ENCODE data around the gene TRPT1.

Gene TRPT1

DNA sequence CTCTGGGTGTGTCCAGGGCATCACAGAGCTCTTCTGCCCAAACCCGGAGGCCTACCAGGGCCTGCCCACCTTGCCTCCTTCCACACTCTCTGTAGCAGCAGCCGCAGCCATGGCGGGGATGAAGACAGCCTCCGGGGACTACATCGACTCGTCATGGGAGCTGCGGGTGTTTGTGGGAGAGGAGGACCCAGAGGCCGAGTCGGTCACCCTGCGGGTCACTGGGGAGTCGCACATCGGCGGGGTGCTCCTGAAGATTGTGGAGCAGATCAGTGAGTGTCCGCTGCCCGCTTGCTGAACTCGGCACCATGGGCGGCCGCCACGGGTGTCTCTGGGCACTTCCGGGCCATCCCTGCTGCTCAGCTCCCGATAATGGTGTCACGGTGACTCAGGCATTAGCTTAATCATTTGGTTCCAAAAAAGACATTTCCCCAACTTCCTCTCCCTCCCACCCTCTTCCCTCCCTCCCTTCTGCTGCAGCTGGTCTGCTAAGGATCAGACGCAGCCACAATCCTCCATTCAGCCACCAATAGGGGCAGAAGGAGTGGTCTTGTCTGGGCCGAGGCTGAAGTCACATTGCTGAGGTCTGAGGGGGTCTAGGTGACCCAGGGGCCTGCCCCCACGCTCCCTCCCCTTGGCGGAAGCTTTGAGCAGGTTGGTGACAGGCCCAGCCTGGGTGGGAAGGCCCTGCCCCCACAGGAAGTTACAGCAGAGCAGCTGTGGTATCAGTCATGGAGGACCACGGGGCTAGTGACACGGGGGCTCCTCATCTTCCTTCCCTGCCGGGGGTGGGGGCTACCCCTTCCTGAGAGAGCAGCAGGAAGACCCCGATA, 18.5 kb downstream of the TRPT1 start:
- Histone ChIP-seq H2BK120ac (ENCODE audit: insufficient read depth, low read length, poor library complexity) (no peak overlapping the region), H3K79me1 (ENCODE audit: low read length) (no peaks in the 10 kb centered on the region), H2BK12ac (ENCODE audit: low read length) (no peak overlapping the region), H3K23ac (ENCODE audit: low read length) (no peak overlapping the region), H4K12ac (ENCODE audit: low read depth, low read length) (no peak overlapping the region), H3K14ac (ENCODE audit: low read length) (no peak overlapping the region), H3K27ac (ENCODE audit: low read depth, low read length) (no peak overlapping the region), H3K27me3 (ENCODE audit: insufficient read depth, low read length) (no peaks in the 10 kb centered on the region), H3K79me2 (ENCODE audit: control insufficient read depth, insufficient read depth, low read length, poor library complexity) (no peaks in the 10 kb centered on the region), H2AFZ (ENCODE audit: insufficient read depth, low read length, poor library complexity) (no peak overlapping the region), H3K9ac (ENCODE audit: low read length) (no peak overlapping the region), H3K4me1 (ENCODE audit: control insufficient read depth in 1 of 2, insufficient read depth in 2 of 2, low read length in 2 of 2) (peaks cover 0 to 7% of the 10 kb centered on the region in 2 experiments), H2BK5ac (ENCODE audit: low read depth, low read length, poor library complexity) (no peak overlapping the region), H2AK5ac (ENCODE audit: low read length) (no peak overlapping the region), H3K9me3 (ENCODE audit: insufficient read depth, low read depth, low read length) (no peaks in the 10 kb centered on the region), H4K91ac (ENCODE audit: low read depth, low read length) (no peak overlapping the region), H4K8ac (ENCODE audit: low read depth, low read length) (no peak overlapping the region), H3K4ac (ENCODE audit: low read depth, low read length) (no peak overlapping the region), H3K18ac (ENCODE audit: low read length) (no peak overlapping the region), H3K36me3 (ENCODE audit: control insufficient read depth in 1 of 2, insufficient read depth in 2 of 2, low read length in 2 of 2) (peaks cover 58 to 67% of the 10 kb centered on the region in 2 experiments), H3K4me3 (ENCODE audit: low read depth, low read length) (no peak overlapping the region), H3K4me2 (ENCODE audit: low read length) (no peak overlapping the region)
- peak in 1 of 2 donors; percentile 28 for DNase-seq
- WGBS (ENCODE audit: extremely low coverage, insufficient coverage, insufficient read length) = no CpG with 5 or more reads among the region's 30 CpGs

- H2AFZ ChIP-seq (ENCODE audit: insufficient read depth, low read length, poor library complexity) = no peak within 1 kb of the TSS
- no peaks in the 10 kb centered on the region for H3K9me3 ChIP-seq (ENCODE audit: insufficient read depth, low read depth, low read length)
- H3K18ac ChIP-seq (ENCODE audit: low read length) = no peak within 1 kb of the TSS
- H2BK12ac ChIP-seq (ENCODE audit: low read length) = no peak within 1 kb of the TSS
- WGBS (ENCODE audit: extremely low coverage, insufficient coverage, insufficient read length) = no CpG with 5 or more reads among the region's 27 CpGs
- no peak within 1 kb of the TSS for H2AK5ac ChIP-seq (ENCODE audit: low read length)
- peaks cover 55 to 67% of the 10 kb centered on the region in 2 experiments for H3K36me3 ChIP-seq (ENCODE audit: control insufficient read depth in 1 of 2, insufficient read depth in 2 of 2, low read length in 2 of 2)
- no peak within 1 kb of the TSS for H3K4ac ChIP-seq (ENCODE audit: low read depth, low read length)
- no peak within 1 kb of the TSS for H4K12ac ChIP-seq (ENCODE audit: low read depth, low read length)
- no peaks in the 10 kb centered on the region for H3K27me3 ChIP-seq (ENCODE audit: insufficient read depth, low read length)
- H3K9ac ChIP-seq (ENCODE audit: low read length) = no peak within 1 kb of the TSS
- no peak within 1 kb of the TSS for H3K27ac ChIP-seq (ENCODE audit: low read depth, low read length)
- no peak within 1 kb of the TSS for H3K4me3 ChIP-seq (ENCODE audit: low read depth, low read length)
- H3K4me2 ChIP-seq (ENCODE audit: low read length) = no peak within 1 kb of the TSS
- no peak within 1 kb of the TSS for H4K8ac ChIP-seq (ENCODE audit: low read depth, low read length)
- H3K79me1 ChIP-seq (ENCODE audit: low read length) = no peaks in the 10 kb centered on the region
- no peak within 1 kb of the TSS for H2BK5ac ChIP-seq (ENCODE audit: low read depth, low read length, poor library complexity)
- H3K23ac ChIP-seq (ENCODE audit: low read length) = no peak within 1 kb of the TSS
- no peak for DNase-seq
- H4K91ac ChIP-seq (ENCODE audit: low read depth, low read length) = no peak within 1 kb of the TSS
- H2BK120ac ChIP-seq (ENCODE audit: insufficient read depth, low read length, poor library complexity) = no peak within 1 kb of the TSS
- H3K4me1 ChIP-seq (ENCODE audit: control insufficient read depth in 1 of 2, insufficient read depth in 2 of 2, low read length in 2 of 2) = peaks cover 0 to 7% of the 10 kb centered on the region in 2 experiments
- no peaks in the 10 kb centered on the region for H3K79me2 ChIP-seq (ENCODE audit: control insufficient read depth, insufficient read depth, low read length, poor library complexity)
- H3K14ac ChIP-seq (ENCODE audit: low read length) = no peak within 1 kb of the TSS
Measured at GRCh38 chr11:64206457-64207255, 19.3 kb downstream of the TRPT1 start, which contains the start of gene FERMT3. TSS of gene FERMT3 (plus strand) at chr11:64206721. CDS start at chr11:64207365, 644 bp downstream.

DNA sequence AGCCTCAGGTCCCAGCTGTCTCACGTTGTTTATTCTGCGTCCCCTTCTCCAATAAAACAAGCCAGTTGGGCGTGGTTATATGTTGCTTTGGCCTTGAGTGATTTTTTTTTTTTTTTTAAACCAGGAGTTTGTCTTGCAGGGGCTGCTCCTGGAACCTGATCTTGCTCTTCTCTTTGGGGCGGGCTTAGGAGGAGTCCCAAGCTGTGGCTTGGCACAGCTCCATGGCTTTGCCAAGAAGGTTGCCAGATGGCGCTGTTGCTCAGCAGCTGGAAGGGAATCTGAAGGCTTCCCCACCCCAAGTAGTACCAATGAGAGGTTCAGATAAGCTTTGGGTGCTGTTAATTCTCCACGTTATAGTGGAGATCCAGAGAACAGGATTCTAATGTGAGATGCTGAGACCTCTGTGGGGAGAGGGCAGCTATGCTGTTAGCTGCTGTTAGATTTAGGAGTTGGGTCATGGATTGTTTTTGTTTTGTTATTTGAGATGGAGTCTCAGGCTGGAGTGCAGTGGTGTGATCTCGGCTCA, 21.5 kb downstream of the TRPT1 start:
- peaks cover 0 to 7% of the 10 kb centered on the region in 2 experiments for H3K4me1 ChIP-seq (ENCODE audit: control insufficient read depth in 1 of 2, insufficient read depth in 2 of 2, low read length in 2 of 2)
- H3K9me3 ChIP-seq (ENCODE audit: insufficient read depth, low read depth, low read length) = no peaks in the 10 kb centered on the region
- no CpG with 5 or more reads among the region's 7 CpGs for WGBS (ENCODE audit: extremely low coverage, insufficient coverage, insufficient read length)
- no peak overlapping the region for H2BK5ac ChIP-seq (ENCODE audit: low read depth, low read length, poor library complexity)
- H2BK120ac ChIP-seq (ENCODE audit: insufficient read depth, low read length, poor library complexity) = no peak overlapping the region
- H3K36me3 ChIP-seq (ENCODE audit: control insufficient read depth in 1 of 2, insufficient read depth in 2 of 2, low read length in 2 of 2) = peaks cover 60 to 76% of the 10 kb centered on the region in 2 experiments
- H3K27ac ChIP-seq (ENCODE audit: low read depth, low read length) = no peak overlapping the region
- DNase-seq = peak; percentile 51 to 69
- H3K4ac ChIP-seq (ENCODE audit: low read depth, low read length) = no peak overlapping the region
- H3K23ac ChIP-seq (ENCODE audit: low read length) = no peak overlapping the region
- no peaks in the 10 kb centered on the region for H3K27me3 ChIP-seq (ENCODE audit: insufficient read depth, low read length)
- no peak overlapping the region for H4K8ac ChIP-seq (ENCODE audit: low read depth, low read length)
- no peak overlapping the region for H3K14ac ChIP-seq (ENCODE audit: low read length)
- H3K18ac ChIP-seq (ENCODE audit: low read length) = no peak overlapping the region
- no peak overlapping the region for H4K12ac ChIP-seq (ENCODE audit: low read depth, low read length)
- no peak overlapping the region for H3K4me3 ChIP-seq (ENCODE audit: low read depth, low read length)
- no peak overlapping the region for H2AFZ ChIP-seq (ENCODE audit: insufficient read depth, low read length, poor library complexity)
- no peak overlapping the region for H3K9ac ChIP-seq (ENCODE audit: low read length)
- H3K79me1 ChIP-seq (ENCODE audit: low read length) = no peaks in the 10 kb centered on the region
- no peak overlapping the region for H2AK5ac ChIP-seq (ENCODE audit: low read length)
- no peak overlapping the region for H3K4me2 ChIP-seq (ENCODE audit: low read length)
- no peaks in the 10 kb centered on the region for H3K79me2 ChIP-seq (ENCODE audit: control insufficient read depth, insufficient read depth, low read length, poor library complexity)
- no peak overlapping the region for H2BK12ac ChIP-seq (ENCODE audit: low read length)
- no peak overlapping the region for H4K91ac ChIP-seq (ENCODE audit: low read depth, low read length)

DNA sequence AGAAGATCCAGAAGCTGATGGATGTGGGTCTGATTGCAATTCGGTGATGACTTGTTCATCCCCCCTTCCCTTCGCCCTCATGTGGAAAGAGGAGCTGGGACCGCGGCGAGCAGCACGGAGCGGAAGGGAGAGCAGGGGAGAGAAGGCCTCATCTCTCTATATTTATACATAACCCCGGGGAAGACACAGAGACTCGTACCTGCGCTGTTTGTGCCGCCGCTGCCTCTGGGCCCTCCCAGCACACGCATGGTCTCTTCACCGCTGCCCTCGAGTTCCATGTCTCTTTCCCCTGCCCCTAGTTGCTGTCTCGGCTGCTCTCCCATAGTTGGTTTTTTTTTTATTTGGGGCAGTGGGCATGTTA, 21.9 kb downstream of the TRPT1 start:
- H3K23ac ChIP-seq (ENCODE audit: low read length) = no peak overlapping the region
- H2AK5ac ChIP-seq (ENCODE audit: low read length) = no peak overlapping the region
- H3K4me1 ChIP-seq (ENCODE audit: control insufficient read depth in 1 of 2, insufficient read depth in 2 of 2, low read length in 2 of 2) = peaks cover 0 to 7% of the 10 kb centered on the region in 2 experiments
- no peaks in the 10 kb centered on the region for H3K27me3 ChIP-seq (ENCODE audit: insufficient read depth, low read length)
- no peak overlapping the region for H3K4ac ChIP-seq (ENCODE audit: low read depth, low read length)
- H3K18ac ChIP-seq (ENCODE audit: low read length) = no peak overlapping the region
- no peak overlapping the region for H2BK5ac ChIP-seq (ENCODE audit: low read depth, low read length, poor library complexity)
- no peak overlapping the region for H4K8ac ChIP-seq (ENCODE audit: low read depth, low read length)
- no peaks in the 10 kb centered on the region for H3K79me2 ChIP-seq (ENCODE audit: control insufficient read depth, insufficient read depth, low read length, poor library complexity)
- no peaks in the 10 kb centered on the region for H3K9me3 ChIP-seq (ENCODE audit: insufficient read depth, low read depth, low read length)
- no peak overlapping the region for H3K14ac ChIP-seq (ENCODE audit: low read length)
- H4K12ac ChIP-seq (ENCODE audit: low read depth, low read length) = no peak overlapping the region
- H3K79me1 ChIP-seq (ENCODE audit: low read length) = no peaks in the 10 kb centered on the region
- no peak overlapping the region for H2AFZ ChIP-seq (ENCODE audit: insufficient read depth, low read length, poor library complexity)
- H3K4me3 ChIP-seq (ENCODE audit: low read depth, low read length) = no peak overlapping the region
- H3K36me3 ChIP-seq (ENCODE audit: control insufficient read depth in 1 of 2, insufficient read depth in 2 of 2, low read length in 2 of 2) = peaks cover 61 to 76% of the 10 kb centered on the region in 2 experiments
- no peak for DNase-seq
- no peak overlapping the region for H4K91ac ChIP-seq (ENCODE audit: low read depth, low read length)
- H2BK120ac ChIP-seq (ENCODE audit: insufficient read depth, low read length, poor library complexity) = no peak overlapping the region
- no peak overlapping the region for H3K4me2 ChIP-seq (ENCODE audit: low read length)
- H3K27ac ChIP-seq (ENCODE audit: low read depth, low read length) = no peak overlapping the region
- no CpG with 5 or more reads among the region's 16 CpGs for WGBS (ENCODE audit: extremely low coverage, insufficient coverage, insufficient read length)
- H2BK12ac ChIP-seq (ENCODE audit: low read length) = no peak overlapping the region
- H3K9ac ChIP-seq (ENCODE audit: low read length) = no peak overlapping the region

Data from trophoblast cell (in vitro differentiated cells and primary cell).